DOHH2 (cell line): Measurements from ENCODE around the gene COL23A1.

ENCODE experiments used
- CTCF ChIP-seq: fragments of 200-600 bp; sonication (generic); IDR thresholded peaks from one replicate; pipeline ENCODE4 v1.5.1; 2014; ENCODE audit warnings: antibody characterized with exemption, mild to moderate bottlenecking, low read depth, low read length; ENCODE audit not compliant: poor library complexity, severe bottlenecking
- EZH2phosphoT487 ChIP-seq: fragments of 200-600 bp; sonication (generic); IDR thresholded peaks from 2 replicates; pipeline ENCODE4 v1.6.1; 2017; ENCODE audit warnings: borderline replicate concordance, mild to moderate bottlenecking, antibody characterized with exemption, low read length, moderate library complexity, mixed read lengths

GRCh38 chr5:178630475-178630930 lies 40.3 kb upstream of the COL23A1 start:
- TF ChIP-seq CTCF (no peak), EZH2phosphoT487 (no peak)
